HG03280 (cell line): ENCODE results near the gene ADAM10.

Experiments
- ATAC-seq: cut with Tn5 transposase; IDR thresholded peaks from one replicate; pipeline ENCODE4 v1.9.1; 2021; ENCODE audit warnings: mild to moderate bottlenecking, moderate library complexity; ENCODE audit not compliant: unreplicated experiment

The ADAM10 gene

GRCh38 chr15:58541410-58542087 is 208.0 kb downstream of the ADAM10 start:
- ATAC-seq = no peak

- no peak for ATAC-seq
Measured at GRCh38 chr15:58539548-58539947, 210.0 kb downstream of the ADAM10 start.

GRCh38 chr15:58538901-58539300 is 210.6 kb downstream of the ADAM10 start:
- no peak for ATAC-seq
